HUDEP-2 (cell line): ENCODE measurements around the gene UBAC2.
A peak's percentile ranks its signal among the peaks of the same experiment; 100 is the strongest.
"Not testable (repeated sequence)": the region's sequence is repeated elsewhere in the genome, so short reads cannot be mapped to it uniquely, and the experiment has no call there.

Source experiments
- DNase-seq, 76 experiments: peaks; one replicate each; lab custom pipeline; 2025; ENCODE audit not compliant: unreplicated experiment in 76 of 76; lab: John Stamatoyannopoulos, UW

UBAC2 gene

GRCh38 chr13:99231721-99232120 is 31.1 kb downstream of the UBAC2 start:
- peak in 2 of 76 experiments; percentile 3 to 4 for DNase-seq

GRCh38 chr13:99237981-99238662 is 37.5 kb downstream of the UBAC2 start:
- no peak for DNase-seq

- no peak for DNase-seq
Measured at GRCh38 chr13:99246100-99246499, 45.4 kb downstream of the UBAC2 start.

- not testable (repeated sequence) for DNase-seq
Measured at GRCh38 chr13:99249178-99249577, 48.5 kb downstream of the UBAC2 start.

GRCh38 chr13:99249606-99250005 is 49.0 kb downstream of the UBAC2 start:
- DNase-seq: not testable (repeated sequence)

- DNase-seq: no peak
Measured at GRCh38 chr13:99250982-99251825, 50.5 kb downstream of the UBAC2 start.

GRCh38 chr13:99251921-99252320 is 51.3 kb downstream of the UBAC2 start:
- DNase-seq: no peak

- DNase-seq: no peak
Measured at GRCh38 chr13:99254830-99255229, 54.2 kb downstream of the UBAC2 start.

GRCh38 chr13:99255271-99255670 is 54.6 kb downstream of the UBAC2 start:
- no peak for DNase-seq

- no peak for DNase-seq
Measured at GRCh38 chr13:99256283-99256682, 55.6 kb downstream of the UBAC2 start.

- no peak for DNase-seq
Measured at GRCh38 chr13:99256709-99257108, 56.1 kb downstream of the UBAC2 start.

GRCh38 chr13:99257291-99257690 is 56.6 kb downstream of the UBAC2 start:
- no peak for DNase-seq

- DNase-seq: no peak
Measured at GRCh38 chr13:99258210-99258860, 57.7 kb downstream of the UBAC2 start, which contains the start of gene GPR18. Gene GPR18, minus strand, starts transcription at chr13:99258379. Its CDS starts 2,507 bp downstream, at chr13:99255872.

- DNase-seq: no peak
Measured at GRCh38 chr13:99258946-99259345, 58.3 kb downstream of the UBAC2 start.

GRCh38 chr13:99260216-99260615 is 59.6 kb downstream of the UBAC2 start:
- DNase-seq: no peak

- peak in 1 of 76 experiments; percentile 4 for DNase-seq
Measured at GRCh38 chr13:99261059-99261458, 60.4 kb downstream of the UBAC2 start.

GRCh38 chr13:99263126-99263785 is 62.6 kb downstream of the UBAC2 start:
- DNase-seq: no peak

- DNase-seq: no peak
Measured at GRCh38 chr13:99264051-99264450, 63.4 kb downstream of the UBAC2 start.

- no peak for DNase-seq
Measured at GRCh38 chr13:99265162-99265800, 64.6 kb downstream of the UBAC2 start.

- peak in 27 of 76 experiments; percentile 1 to 60 (median 29) for DNase-seq
Measured at GRCh38 chr13:99265821-99266426, 65.3 kb downstream of the UBAC2 start.
